WTC11 (cell line): Measurements from ENCODE around the gene MDFIC2. TPM values are rescaled to one million over a fixed set of nuclear protein-coding genes. Genes with fewer than 3 reads are reported as not detected.

Experiments
- ATAC-seq: fragments of 200-7000 bp; cut with Tn5 transposase; 2 replicates; pipeline ENCODE4 v1.10.0; 2021; ENCODE audit warnings: mild to moderate bottlenecking, moderate library complexity
- CTCF ChIA-PET: fragments of 300-600 bp; sonication (Branson Sonifier 250); formaldehyde crosslinking; loops from one replicate; lab custom pipeline; 2021; ENCODE audit warnings: antibody characterized with exemption; lab: Charles Lee
- POLR2A ChIA-PET: fragments of 350-600 bp; sonication (Branson Sonifier 250); formaldehyde crosslinking; loops from one replicate; lab custom pipeline; 2021; ENCODE audit warnings: antibody characterized with exemption; lab: Charles Lee
- DNase-seq: peaks from one replicate; pipeline ENCODE4 v3.0.0; 2021; ENCODE audit warnings: low spot score
- H3K27ac Mint-ChIP-seq: 2 replicates; pipeline ENCODE4 v1.8.0; 2021; ENCODE audit warnings: mixed read lengths
- H3K27me3 Mint-ChIP-seq: 2 replicates; pipeline ENCODE4 v1.8.0; 2021; ENCODE audit warnings: low read depth, mild to moderate bottlenecking, moderate library complexity, mixed read lengths
- H3K36me3 Mint-ChIP-seq: 2 replicates; pipeline ENCODE4 v1.8.0; 2021; ENCODE audit warnings: mixed read lengths
- H3K4me1 Mint-ChIP-seq: 2 replicates; pipeline ENCODE4 v1.8.0; 2022; ENCODE audit warnings: mixed read lengths
- H3K4me3 Mint-ChIP-seq: 2 replicates; pipeline ENCODE4 v1.8.0; 2021; ENCODE audit warnings: mild to moderate bottlenecking, moderate library complexity, mixed read lengths
- H3K9me3 Mint-ChIP-seq: 2 replicates; pipeline ENCODE4 v1.8.0; 2021; ENCODE audit warnings: mixed read lengths
- ATF1 ChIP-seq: sonication (generic); formaldehyde crosslinking; IDR thresholded peaks from 2 replicates; pipeline ENCODE4 v1.8.1; 2023; ENCODE audit warnings: mild to moderate bottlenecking, moderate library complexity, missing genetic modification reagents
- ATF3 ChIP-seq: sonication (generic); formaldehyde crosslinking; conservative IDR thresholded peaks from 2 replicates; pipeline ENCODE4 v1.8.1; 2022; ENCODE audit warnings: mild to moderate bottlenecking, missing genetic modification reagents
- ATF6 ChIP-seq: sonication (generic); formaldehyde crosslinking; IDR thresholded peaks from 2 replicates; pipeline ENCODE4 v1.8.1; 2023; ENCODE audit warnings: mild to moderate bottlenecking, missing genetic modification reagents
- CREB1 ChIP-seq: sonication (generic); formaldehyde crosslinking; IDR thresholded peaks from 2 replicates; pipeline ENCODE4 v1.8.0; 2023; ENCODE audit warnings: mild to moderate bottlenecking, missing genetic modification reagents
- CREM ChIP-seq: sonication (generic); formaldehyde crosslinking; IDR thresholded peaks from 2 replicates; pipeline ENCODE4 v1.8.1; 2022; ENCODE audit warnings: mild to moderate bottlenecking, missing genetic modification reagents, moderate library complexity
- EMX1 ChIP-seq: fragments of 250-450 bp; sonication (Bioruptor Pico); IDR thresholded peaks from 2 replicates; pipeline ENCODE4 v1.8.0; 2021; ENCODE audit warnings: mild to moderate bottlenecking
- FOXP4 ChIP-seq: sonication (generic); formaldehyde crosslinking; IDR thresholded peaks from 2 replicates; pipeline ENCODE4 v1.8.0; 2022; ENCODE audit warnings: mild to moderate bottlenecking, missing genetic modification reagents
- GTF2I ChIP-seq: fragments of 250-450 bp; sonication (Bioruptor Pico); conservative IDR thresholded peaks from 2 replicates; pipeline ENCODE4 v1.4.0; 2021; ENCODE audit warnings: mild to moderate bottlenecking
- HMGA2 ChIP-seq: fragments of 250-450 bp; sonication (Bioruptor Pico); IDR thresholded peaks from 2 replicates; pipeline ENCODE4 v1.4.0; 2021; ENCODE audit warnings: mild to moderate bottlenecking, moderate library complexity
- JAZF1 ChIP-seq: fragments of 250-450 bp; sonication (Bioruptor Pico); IDR thresholded peaks from 2 replicates; pipeline ENCODE4 v1.9.0; 2021; ENCODE audit warnings: moderate library complexity, mild to moderate bottlenecking, inconsistent platforms
- JUN ChIP-seq: sonication (generic); formaldehyde crosslinking; IDR thresholded peaks from 2 replicates; pipeline ENCODE4 v1.8.0; 2023; ENCODE audit warnings: mild to moderate bottlenecking, missing genetic modification reagents
- MAX ChIP-seq: sonication (generic); formaldehyde crosslinking; IDR thresholded peaks from 2 replicates; pipeline ENCODE4 v1.8.0; 2022; ENCODE audit warnings: mild to moderate bottlenecking, missing genetic modification reagents
- SMAD4 ChIP-seq: sonication (generic); formaldehyde crosslinking; IDR thresholded peaks from 2 replicates; pipeline ENCODE4 v1.8.0; 2022; ENCODE audit warnings: mild to moderate bottlenecking, missing genetic modification reagents
- TEAD4 ChIP-seq: sonication (generic); formaldehyde crosslinking; IDR thresholded peaks from 2 replicates; pipeline ENCODE4 v1.8.0; 2022; ENCODE audit warnings: mild to moderate bottlenecking, missing genetic modification reagents
- USF1 ChIP-seq: sonication (generic); formaldehyde crosslinking; IDR thresholded peaks from 2 replicates; pipeline ENCODE4 v1.8.0; 2022; ENCODE audit warnings: mild to moderate bottlenecking, missing genetic modification reagents
- USF2 ChIP-seq: sonication (generic); formaldehyde crosslinking; IDR thresholded peaks from 2 replicates; pipeline ENCODE4 v1.8.1; 2023; ENCODE audit warnings: mild to moderate bottlenecking, missing genetic modification reagents, moderate library complexity
- ZNF138 ChIP-seq: sonication (generic); formaldehyde crosslinking; conservative IDR thresholded peaks from 2 replicates; pipeline ENCODE4 v1.8.1; 2022; ENCODE audit warnings: mild to moderate bottlenecking, moderate library complexity, missing genetic modification reagents
- ZNF219 ChIP-seq: sonication (generic); formaldehyde crosslinking; IDR thresholded peaks from 2 replicates; pipeline ENCODE4 v1.8.0; 2023; ENCODE audit warnings: missing genetic modification reagents, mild to moderate bottlenecking, borderline replicate concordance
- ZNF281 ChIP-seq: sonication (generic); formaldehyde crosslinking; IDR thresholded peaks from 2 replicates; pipeline ENCODE4 v1.8.0; 2023; ENCODE audit warnings: mild to moderate bottlenecking, missing genetic modification reagents
- ZNF423 ChIP-seq: fragments of 250-450 bp; sonication (Bioruptor Pico); IDR thresholded peaks from 2 replicates; pipeline ENCODE4 v2.1.2; 2022; ENCODE audit warnings: mild to moderate bottlenecking, moderate library complexity
- ZNF671 ChIP-seq: fragments of 250-450 bp; sonication (Bioruptor Pico); IDR thresholded peaks from 2 replicates; pipeline ENCODE4 v1.8.0; 2021; ENCODE audit warnings: mild to moderate bottlenecking
- ZSCAN18 ChIP-seq: fragments of 250-450 bp; sonication (Bioruptor Pico); IDR thresholded peaks from 2 replicates; pipeline ENCODE4 v2.1.2; 2022; ENCODE audit warnings: mild to moderate bottlenecking, moderate library complexity
- total RNA-seq: library from RNA; stranded (reverse); gene quantifications from 3 replicates; pipeline ENCODE4 v1.2.3, GENCODE V29; 2021

Gene MDFIC2
- total RNA-seq, 1 experiment from 2014 or later, result not detected

- ATAC-seq, result no peak
- TF ChIP-seq ATF3 (CRISPR knock-in tag), result no peak
- no peak for TF ChIP-seq ZNF671 (CRISPR knock-in tag)
- no peak for TF ChIP-seq CREB1
- TF ChIP-seq USF1 (CRISPR knock-in tag), result no peak
- TF ChIP-seq SMAD4, result no peak
- no peak for TF ChIP-seq ATF6 (CRISPR knock-in tag)
- TF ChIP-seq USF2 (CRISPR knock-in tag), result no peak
- no peak for TF ChIP-seq MAX
- TF ChIP-seq EMX1 (CRISPR knock-in tag), result no peak
- TF ChIP-seq, all 79 proteins: peak for 0
- Mint-ChIP-seq H3K27me3 (peaks cover 22% of the 10 kb centered on the region), H3K27ac (no peak overlapping the region), H3K36me3 (no peaks in the 10 kb centered on the region), H3K4me1 (peaks cover 35% of the 10 kb centered on the region), H3K9me3 (peaks cover 3% of the 10 kb centered on the region; the same call in 1 of the 2 replicates), H3K4me3 (no peak overlapping the region)
- ChIA-PET POLR2A (no interaction called here), CTCF (no interaction called here)
- no peak for DNase-seq
These were observed 128.5 kb downstream of the MDFIC2 start for GRCh38 chr3:70183781-70184504.

- Mint-ChIP-seq H3K4me1 (peaks cover 35% of the 10 kb centered on the region), H3K27me3 (peaks cover 22% of the 10 kb centered on the region), H3K9me3 (no peaks in the 10 kb centered on the region), H3K4me3 (peak overlapping the region; percentile 35), H3K27ac (no peak overlapping the region), H3K36me3 (no peaks in the 10 kb centered on the region)
- ChIA-PET CTCF (interaction anchor here (1.0 to 1.6 kb wide), 3 partner anchors 61 to 91 kb away, joined by 3 to 6 read pairs (median 3); no protein-coding TSS in a partner anchor), POLR2A (interaction anchor here (1.1 kb wide), 1 partner anchor 10 kb away, joined by 3 read pairs; no protein-coding TSS in a partner anchor)
- DNase-seq (no peak), ATAC-seq (peak; percentile 46; the same call in 1 of the 2 replicates)
- TF ChIP-seq CREM, result no peak
- TF ChIP-seq ZNF219, result no peak
- no peak for TF ChIP-seq JUN (CRISPR knock-in tag)
- TF ChIP-seq ZNF138 (CRISPR knock-in tag), result no peak
- TF ChIP-seq JAZF1 (CRISPR knock-in tag), result no peak
- no peak for TF ChIP-seq HMGA2 (CRISPR knock-in tag)
- TF ChIP-seq FOXP4 (CRISPR knock-in tag), result no peak
- no peak for TF ChIP-seq ZNF281 (CRISPR knock-in tag)
- no peak for TF ChIP-seq ZNF423 (CRISPR knock-in tag)
- TF ChIP-seq TEAD4 (CRISPR knock-in tag), result no peak
- no peak for TF ChIP-seq SMAD4
- TF ChIP-seq GTF2I (CRISPR knock-in tag), result no peak
- no peak for TF ChIP-seq ATF1 (CRISPR knock-in tag)
- no peak for TF ChIP-seq ZSCAN18 (CRISPR knock-in tag)
These were observed 130.3 kb downstream of the MDFIC2 start for GRCh38 chr3:70182166-70182565.
